ENCODE results near the gene SPAG17.

The SPAG17 gene

DNA sequence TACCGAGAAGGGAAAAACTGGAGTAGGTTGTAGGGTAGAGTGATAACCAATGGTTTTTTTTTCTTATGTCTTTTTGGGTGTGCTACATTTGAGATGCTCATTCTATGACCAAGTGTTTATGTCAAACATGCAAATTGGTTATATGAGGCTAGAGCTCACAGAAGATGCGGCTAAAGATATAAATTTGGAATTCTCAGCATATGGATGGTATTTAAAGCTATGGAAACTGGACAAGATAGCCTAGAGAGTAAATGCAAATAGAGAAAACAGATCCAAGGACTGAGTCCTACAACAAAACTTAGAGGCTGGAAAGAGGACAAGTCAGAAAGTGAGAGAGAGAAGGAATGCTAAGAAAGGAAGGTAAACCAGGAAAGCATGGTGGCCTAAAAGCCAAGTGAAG, 263.0 kb downstream of the SPAG17 start:
- no peak for DNase-seq
- intact Hi-C loops (cut with DNase I): loop anchor here (10.0 kb wide), 1 partner anchor 317 kb away; the partner anchor contains the start of gene TENT5C

DNA sequence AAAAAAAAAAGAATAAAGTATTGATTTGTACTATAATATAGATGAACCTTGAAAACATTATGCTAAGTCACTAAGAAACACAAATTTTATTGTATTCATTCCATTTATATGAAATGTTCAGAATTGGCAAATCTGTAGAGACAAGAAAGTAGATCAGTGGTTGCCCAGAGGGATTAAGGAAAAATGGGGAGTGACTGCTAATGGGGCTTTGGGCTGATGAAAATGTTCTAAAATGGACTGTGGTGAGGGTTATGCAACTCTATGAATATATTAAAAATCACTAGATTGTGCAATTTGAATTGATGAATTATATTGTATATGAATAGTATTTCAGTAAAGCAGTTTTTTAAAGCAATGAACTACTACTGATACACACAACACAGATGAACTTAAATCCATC, 265.7 kb downstream of the SPAG17 start:
- DNase-seq: no peak
- intact Hi-C loops (cut with DNase I): loop anchor here (10.0 kb wide), 1 partner anchor 65 kb away; no protein-coding TSS in a partner anchor

DNA sequence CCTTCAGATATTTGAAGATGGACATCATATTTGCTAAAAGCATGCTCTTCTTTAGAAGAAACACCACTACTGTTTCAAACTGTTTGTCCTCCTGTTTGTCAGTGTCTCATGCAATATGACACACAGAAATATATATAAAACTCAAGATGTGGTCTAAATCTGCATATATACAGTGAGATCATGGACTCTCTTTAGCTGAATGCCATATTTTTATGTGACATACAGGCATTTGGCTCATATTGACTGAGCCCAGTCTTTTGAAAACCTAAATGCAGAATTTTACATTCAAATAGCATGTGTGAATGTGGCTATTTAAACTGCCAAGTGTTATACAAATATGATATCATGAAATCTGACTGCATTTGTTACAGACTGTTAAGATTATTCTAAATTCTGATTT, 274.0 kb downstream of the SPAG17 start:
- no peak for DNase-seq
- intact Hi-C loops (cut with DNase I): loop anchor here (10.0 kb wide), 1 partner anchor 56 kb away; no protein-coding TSS in a partner anchor

DNA sequence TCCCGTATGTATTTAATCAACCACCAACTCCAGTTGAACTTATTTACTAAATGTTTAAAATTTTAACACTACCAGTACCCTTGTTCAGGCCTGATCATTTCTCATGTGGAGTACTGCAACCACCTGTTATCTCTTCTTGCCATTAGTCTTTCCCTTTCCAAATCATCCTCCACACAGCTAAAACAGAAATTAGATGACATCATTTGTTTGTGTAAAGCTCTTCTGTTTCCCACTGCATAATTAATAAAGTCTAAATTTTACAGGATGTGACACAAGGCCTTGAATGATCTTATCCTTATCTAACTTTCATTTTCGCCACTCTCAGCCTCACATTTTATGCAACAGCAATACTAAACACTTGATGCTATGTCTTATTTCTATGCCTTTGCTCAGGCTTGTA, 280.0 kb downstream of the SPAG17 start:
- intact Hi-C loops (cut with DNase I): no loop called here
- DNase-seq: no peak

DNA sequence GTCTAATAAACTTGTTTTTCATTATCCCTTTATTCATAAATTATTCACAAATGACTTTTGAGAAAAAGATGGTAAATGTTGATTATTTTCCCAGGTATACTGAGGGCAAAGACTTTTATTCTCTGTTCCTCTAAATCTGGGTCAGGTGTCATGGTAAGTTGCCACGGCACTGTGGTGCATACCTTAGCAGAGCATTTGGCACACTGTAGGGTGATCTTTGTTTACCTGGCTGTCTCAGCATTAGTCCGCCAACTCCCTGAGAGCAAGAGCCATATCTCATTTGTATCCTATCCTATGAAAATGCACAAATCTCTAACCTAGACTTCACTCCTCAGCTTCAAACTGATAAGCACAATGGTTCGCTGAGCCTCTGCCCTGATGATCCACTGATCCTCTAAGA, 280.5 kb downstream of the SPAG17 start:
- intact Hi-C loops (cut with DNase I): no loop called here
- DNase-seq: no peak
